Measurements from ENCODE around the gene OXT. TPM values are rescaled to one million over a fixed set of nuclear protein-coding genes. Genes with fewer than 3 reads are reported as not detected.
"Not testable (repeated sequence)": the region's sequence is repeated elsewhere in the genome, so short reads cannot be mapped to it uniquely, and the experiment has no call there.

OXT gene
- total RNA-seq, 2 donors from 2014 or later = not detected

DNA sequence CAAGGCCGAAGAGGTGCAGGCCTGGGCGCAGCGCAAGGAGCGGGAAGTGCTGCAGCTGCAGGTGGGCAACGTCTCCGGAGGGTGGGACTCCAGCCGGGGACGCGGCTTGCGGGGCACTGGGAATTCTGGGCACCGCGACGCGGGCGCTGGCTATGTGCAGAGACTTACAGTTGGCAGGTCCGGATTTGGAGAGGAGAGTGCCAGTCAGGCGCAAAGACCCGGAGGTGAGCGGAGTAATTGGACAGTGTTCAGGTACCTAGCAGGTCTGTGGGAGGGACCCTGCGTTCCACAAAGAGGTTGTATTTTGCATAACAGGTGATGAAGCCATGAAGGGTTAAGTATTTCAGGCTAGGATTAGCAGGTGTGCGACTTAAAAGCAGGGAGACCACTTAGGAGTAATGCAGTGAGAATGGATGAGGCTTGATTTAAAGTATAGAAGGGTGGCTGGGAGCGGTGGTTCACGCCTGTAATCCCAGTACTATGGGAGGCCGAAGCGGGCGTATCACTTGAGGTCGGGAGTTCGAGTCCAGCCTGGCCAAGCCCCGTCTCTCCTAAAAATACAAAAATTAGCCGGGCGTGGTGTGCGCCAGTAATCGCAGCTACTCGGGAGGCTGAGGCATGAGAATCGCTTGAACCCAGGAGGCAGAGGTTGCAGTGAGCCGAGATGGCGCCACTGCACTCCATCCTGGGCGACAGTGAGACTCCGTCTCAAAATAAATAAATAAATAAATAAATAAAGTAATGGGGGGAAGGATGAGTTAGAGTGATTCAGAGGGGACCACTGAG lies 24.6 kb upstream of the OXT start:
- intact Hi-C loops (cut with DNase I) = no loop called here

DNA sequence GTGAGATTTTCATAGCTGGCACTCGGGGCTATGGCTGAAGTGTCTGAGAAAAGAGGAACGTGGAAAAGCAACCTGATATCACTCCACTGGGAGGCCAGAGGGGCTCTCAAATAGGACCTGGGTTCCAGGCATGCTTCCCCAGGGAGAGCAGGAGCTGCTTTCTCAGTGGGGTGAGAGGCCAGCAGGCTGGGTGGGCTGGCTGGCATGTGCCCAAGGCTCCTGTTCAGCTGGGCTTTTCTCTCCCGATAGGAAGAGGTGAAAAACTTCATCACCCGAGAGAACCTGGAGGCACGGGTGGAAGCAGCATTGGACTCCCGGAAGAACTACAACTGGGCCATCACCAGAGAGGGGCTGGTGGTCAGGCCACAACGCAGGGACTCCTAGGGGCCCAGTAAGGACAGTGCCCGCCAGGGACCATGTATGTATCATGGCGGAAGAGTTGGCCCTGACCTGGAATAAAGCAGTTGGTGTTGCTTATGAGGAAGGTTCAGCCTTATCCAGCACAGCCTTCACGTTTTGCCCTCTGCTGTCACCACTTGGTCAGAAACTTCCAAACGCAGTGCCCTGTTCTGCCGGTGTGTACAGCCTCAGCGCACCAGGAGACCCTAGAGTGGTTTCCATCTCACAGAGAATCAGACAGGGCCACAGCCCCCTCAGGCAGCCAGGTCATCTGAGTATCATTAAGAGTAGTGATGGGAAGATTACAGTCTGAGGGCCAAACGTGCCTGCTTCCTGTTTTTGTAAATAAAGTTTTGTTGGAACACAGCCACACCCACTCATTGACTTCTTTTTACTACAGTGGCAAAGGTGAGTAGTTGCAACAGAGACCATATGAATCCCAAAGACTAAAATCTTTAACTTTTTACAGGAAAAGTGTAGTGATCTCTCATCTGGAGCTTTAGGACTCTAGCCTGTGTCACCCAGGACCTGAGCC lies 23.7 kb upstream of the OXT start:
- no peak for DNase-seq (ENCODE audit: low spot score)
- intact Hi-C loops (cut with DNase I) = no loop called here

More for the DNA sequence above, 24.6 kb upstream of the OXT start:
- no peak for DNase-seq (ENCODE audit: low spot score)

GRCh38 chr20:3051385-3052019 lies 19.9 kb upstream of the OXT start:
- no peak for DNase-seq (ENCODE audit: low spot score)
- intact Hi-C loops (cut with DNase I) = loop anchor here in 1 of 2 donors (5.0 kb wide), 1 partner anchor 66 kb away; no protein-coding TSS in a partner anchor

DNA sequence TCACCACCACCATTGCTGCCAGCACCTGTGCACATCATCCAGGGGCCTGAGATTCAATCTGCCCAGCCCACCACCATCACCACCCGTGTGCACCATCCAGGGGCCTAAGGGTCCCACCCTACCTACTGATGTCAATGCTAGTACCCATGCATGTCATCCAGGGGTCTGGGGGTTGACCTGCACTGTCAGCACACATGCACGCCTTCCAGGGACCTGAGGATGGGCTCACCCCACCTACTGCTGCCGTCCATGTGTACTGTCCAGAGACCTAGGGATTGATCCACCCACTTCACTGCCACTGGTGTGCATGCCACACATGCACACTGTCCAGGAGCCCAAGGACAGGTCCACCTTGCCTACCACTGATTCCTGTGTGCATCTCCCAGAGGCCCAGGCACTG lies 11.9 kb upstream of the OXT start:
- DNase-seq (ENCODE audit: low spot score) = no peak
- intact Hi-C loops (cut with DNase I) = no loop called here

DNA sequence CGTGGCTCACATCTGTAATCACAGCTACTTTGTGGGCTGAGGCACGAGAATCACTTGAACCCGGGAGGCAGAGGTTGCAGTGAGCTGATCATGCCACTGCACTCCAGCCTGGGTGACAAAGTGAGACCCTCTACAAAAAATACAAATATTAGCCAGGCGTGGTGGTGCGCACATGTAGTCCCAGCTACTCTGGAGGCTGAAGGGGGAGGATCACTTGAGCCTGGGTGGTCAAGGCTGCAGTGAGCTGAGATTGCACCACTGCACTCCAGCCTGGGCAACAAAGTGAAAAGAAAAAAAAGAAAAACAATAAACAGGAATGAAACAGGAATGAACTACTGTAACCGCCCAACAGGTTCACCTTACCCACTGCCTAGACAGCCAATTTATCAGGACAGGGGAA lies 7.3 kb upstream of the OXT start:
- DNase-seq (ENCODE audit: low spot score) = peak; percentile 31
- intact Hi-C loops (cut with DNase I) = not testable (repeated sequence)

- intact Hi-C loops (cut with DNase I) = no loop called here
- peak; percentile 49 for DNase-seq (ENCODE audit: low spot score)
These were observed 4.0 kb upstream of the OXT start for GRCh38 chr20:3067139-3068014.

- intact Hi-C loops (cut with DNase I) = no loop called here
- peak; percentile 37 for DNase-seq (ENCODE audit: low spot score)
These were observed 3.3 kb upstream of the OXT start for GRCh38 chr20:3068075-3068474.

GRCh38 chr20:3068986-3069900 lies 2.2 kb upstream of the OXT start:
- intact Hi-C loops (cut with DNase I) = no loop called here
- peak; percentile 61 for DNase-seq (ENCODE audit: low spot score)

GRCh38 chr20:3070725-3071124 lies 695 bp upstream of the OXT start:
- intact Hi-C loops (cut with DNase I) = no loop called here
- DNase-seq (ENCODE audit: low spot score) = peak; percentile 5

DNA sequence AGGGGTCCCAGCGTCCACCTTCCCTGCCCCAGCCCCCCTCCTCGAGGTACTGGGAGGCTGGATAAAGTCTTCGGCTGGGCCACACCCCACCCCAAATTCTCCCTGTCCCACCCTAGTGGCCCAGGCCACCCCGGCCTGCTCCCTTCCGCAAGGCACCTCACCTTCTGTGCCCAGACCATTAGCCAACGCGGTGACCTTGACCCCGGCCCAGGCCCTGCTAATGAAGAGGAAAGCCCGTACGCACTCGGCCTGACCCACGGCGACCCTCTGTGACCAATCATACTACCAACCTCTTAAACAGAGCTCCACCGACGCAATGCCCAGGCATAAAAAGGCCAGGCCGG lies 182 bp upstream of the OXT start:
- no peak for DNase-seq (ENCODE audit: low spot score)
- intact Hi-C loops (cut with DNase I) = no loop called here

GRCh38 chr20:3072530-3073250 lies 1.3 kb downstream of the OXT start:
- peak; percentile 69 for DNase-seq (ENCODE audit: low spot score)
- intact Hi-C loops (cut with DNase I) = no loop called here

GRCh38 chr20:3073251-3073643 lies 1.8 kb downstream of the OXT start:
- DNase-seq (ENCODE audit: low spot score) = peak; percentile 29
- intact Hi-C loops (cut with DNase I) = not testable (repeated sequence)

- peak; percentile 23 for DNase-seq (ENCODE audit: low spot score)
- intact Hi-C loops (cut with DNase I) = no loop called here
These were observed 3.4 kb downstream of the OXT start for GRCh38 chr20:3074812-3075211.

DNA sequence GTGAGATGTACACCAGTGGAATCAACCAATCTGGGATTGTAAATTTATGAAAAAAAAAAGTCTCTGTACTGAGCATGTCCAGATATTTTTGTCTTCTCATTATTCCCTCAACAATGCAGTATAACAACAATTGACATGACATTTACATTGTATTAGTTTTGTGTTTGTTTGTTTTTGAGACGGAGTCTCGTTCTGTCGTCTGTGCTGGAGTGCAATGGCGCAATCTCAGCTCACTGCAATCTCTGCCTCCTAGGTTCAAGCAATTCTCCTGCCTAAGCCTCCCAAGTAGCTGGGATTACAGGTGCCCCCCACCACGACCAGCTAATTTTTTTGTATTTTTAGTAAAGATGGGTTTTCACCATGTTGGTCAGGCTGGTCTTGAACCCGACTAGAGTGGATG lies 3.9 kb downstream of the OXT start:
- intact Hi-C loops (cut with DNase I); DNase-seq (ENCODE audit: low spot score): not testable (repeated sequence)

DNA sequence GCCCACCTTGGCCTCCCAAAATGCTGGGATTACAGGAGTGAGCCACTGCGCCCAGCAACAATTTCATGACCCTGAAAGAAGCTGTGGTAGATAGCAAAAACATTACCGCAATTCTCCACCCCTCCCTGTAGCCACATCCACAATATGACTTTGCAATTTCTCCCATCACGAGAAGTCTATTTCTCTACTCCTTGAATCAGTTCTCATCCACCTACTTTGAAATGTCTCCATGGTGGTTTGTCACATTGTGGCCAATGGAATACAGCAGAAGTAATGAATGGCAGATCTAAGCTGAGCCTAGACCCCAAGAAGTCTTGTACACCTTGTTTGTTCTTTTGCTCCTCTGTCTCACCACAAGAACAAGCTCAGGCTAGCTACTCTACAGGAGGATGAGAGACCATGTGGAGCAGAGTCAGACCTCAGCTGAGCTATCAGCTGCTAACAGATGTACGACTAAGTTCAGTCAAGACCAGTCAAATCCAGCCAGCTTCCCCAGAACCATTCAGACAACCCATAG lies 6.3 kb downstream of the OXT start:
- intact Hi-C loops (cut with DNase I) = loop anchor here in 1 of 2 donors (2.0 kb wide), 1 partner anchor 61 kb away; no protein-coding TSS in a partner anchor
- peak; percentile 7 for DNase-seq (ENCODE audit: low spot score)

DNA sequence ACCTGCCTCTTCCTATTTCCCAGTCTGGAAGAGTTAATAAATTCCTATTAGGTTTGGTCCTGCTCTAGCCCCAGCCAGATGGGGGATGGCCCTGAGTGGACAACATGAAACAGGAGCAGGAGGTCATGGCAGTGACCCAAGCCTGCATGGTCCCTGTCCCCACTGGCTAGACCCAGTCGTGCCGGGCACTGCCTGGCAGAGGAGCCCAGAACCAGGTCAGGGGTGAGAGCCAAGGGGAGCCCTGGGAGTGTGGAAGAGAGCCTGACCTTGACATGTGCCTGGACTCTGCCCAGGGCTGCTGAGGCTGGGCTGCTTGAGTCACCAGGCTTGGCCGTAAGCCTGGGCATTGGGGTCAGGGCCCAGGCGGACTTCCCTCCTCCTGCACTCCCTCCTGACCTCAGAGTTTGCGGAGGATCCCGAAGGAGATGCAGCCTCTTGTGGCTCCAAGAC lies 9.5 kb downstream of the OXT start:
- intact Hi-C loops (cut with DNase I) = no loop called here
- peak; percentile 90 for DNase-seq (ENCODE audit: low spot score)

DNA sequence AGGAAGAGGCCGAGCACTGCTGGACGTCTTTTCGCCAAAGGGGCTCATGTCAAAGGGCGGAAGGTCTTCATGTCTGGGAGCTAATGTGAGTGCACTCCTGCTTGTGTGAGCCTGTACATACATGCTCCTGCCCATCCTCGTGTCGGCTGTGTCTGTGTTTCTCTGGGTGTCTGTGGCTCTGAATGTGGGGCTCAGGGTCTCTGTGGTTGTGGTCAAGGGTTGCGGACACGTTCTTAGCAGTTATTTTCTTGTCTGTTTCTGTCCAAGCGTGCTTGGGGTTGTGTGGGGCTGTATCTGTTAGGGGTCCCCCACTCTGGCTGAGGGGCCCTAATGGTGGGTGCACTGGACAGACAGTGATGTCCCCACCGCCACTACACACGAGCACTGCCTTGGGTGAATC lies 10.2 kb downstream of the OXT start:
- DNase-seq (ENCODE audit: low spot score) = peak; percentile 59
- intact Hi-C loops (cut with DNase I) = no loop called here

Measured in posterior vena cava (tissue), 2 donors.